HepG2 (cell line): ENCODE data around the gene DUSP16. TPM values are rescaled to one million over a fixed set of nuclear protein-coding genes. Genes with fewer than 3 reads are reported as not detected.

Experiments
- CREB3 ChIP-seq: sonication (generic); formaldehyde crosslinking; IDR thresholded peaks from 2 replicates; pipeline ENCODE4 v1.5.0; 2020; ENCODE audit warnings: missing genetic modification reagents
- GATAD1 ChIP-seq: IDR thresholded peaks from 2 replicates; pipeline ENCODE4 v1.6.1; 2016; ENCODE audit warnings: missing genetic modification reagents, missing compliant biosample characterization
- HIC2 ChIP-seq: sonication (generic); formaldehyde crosslinking; IDR thresholded peaks from 2 replicates; pipeline ENCODE4 v1.9.0; 2022; ENCODE audit warnings: low read depth, missing genetic modification reagents
- HNRNPK ChIP-seq: fragments of 200-400 bp; formaldehyde crosslinking; IDR thresholded peaks from 2 replicates; pipeline ENCODE4 v1.6.1; 2018; ENCODE audit warnings: low read length, low read depth, moderate library complexity, mild to moderate bottlenecking; ENCODE audit not compliant: poor library complexity, severe bottlenecking
- KAT8 ChIP-seq: IDR thresholded peaks from 2 replicates; pipeline ENCODE4 v1.6.1; 2016; ENCODE audit warnings: missing genetic modification reagents, missing compliant biosample characterization
- KMT2B ChIP-seq: IDR thresholded peaks from 2 replicates; pipeline ENCODE4 v1.6.1; 2016; ENCODE audit warnings: missing genetic modification reagents, missing compliant biosample characterization
- MLXIP ChIP-seq: sonication (generic); formaldehyde crosslinking; IDR thresholded peaks from 2 replicates; pipeline ENCODE4 v1.9.0; 2021; ENCODE audit warnings: missing genetic modification reagents, borderline replicate concordance
- RERE ChIP-seq: IDR thresholded peaks from 2 replicates; pipeline ENCODE4 v1.6.1; 2016; ENCODE audit warnings: low read depth, missing genetic modification reagents, missing compliant biosample characterization
- TP53 ChIP-seq: sonication (generic); formaldehyde crosslinking; conservative IDR thresholded peaks from 2 replicates; pipeline ENCODE4 v1.4.0; 2020; ENCODE audit warnings: missing genetic modification reagents
- ZNF281 ChIP-seq: sonication (generic); formaldehyde crosslinking; IDR thresholded peaks from 2 replicates; pipeline ENCODE4 v1.4.0; 2020; ENCODE audit warnings: missing genetic modification reagents, borderline replicate concordance
- ZNF468 ChIP-seq: sonication (generic); formaldehyde crosslinking; IDR thresholded peaks from 2 replicates; pipeline ENCODE4 v1.8.0; 2022; ENCODE audit warnings: mild to moderate bottlenecking, moderate library complexity, missing genetic modification reagents
- ZNF572 ChIP-seq: sonication (generic); formaldehyde crosslinking; IDR thresholded peaks from 2 replicates; pipeline ENCODE4 v1.5.1; 2020; ENCODE audit warnings: mild to moderate bottlenecking, missing genetic modification reagents
- ZNF768 ChIP-seq: sonication (generic); formaldehyde crosslinking; IDR thresholded peaks from 2 replicates; pipeline ENCODE4 v1.4.0; 2020; ENCODE audit warnings: missing genetic modification reagents
- polyA plus RNA-seq, 8 experiments: library from polyadenylated mRNA; depleted of rRNA in 3 of 8; stranded (reverse) in 7 of 8; unstranded in 1 of 8; fragments of >200 nt; fragmentation: Illumina TruSeq in 4 of 8; extraction: Trizol in 4 of 8; gene quantifications; 2 replicates each; pipeline versions ENCODE4 v1.2.1 to v1.2.3, GENCODE V29; 2011 to 2016; ENCODE audit warnings: low read depth in 4 of 8, missing spikeins in 1 of 8, mixed read lengths in 1 of 8; ENCODE audit not compliant: insufficient read depth in 1 of 8
- total RNA-seq, 5 experiments: library from RNA; depleted of rRNA; stranded (reverse); fragments of >200 nt; fragmentation: Illumina TruSeq; extraction: Trizol; gene quantifications; 2 replicates each; pipeline ENCODE4 v1.2.3, GENCODE V29; 2016; ENCODE audit warnings: low read depth in 1 of 5

The DUSP16 gene
- total and polyA plus RNA-seq, 2 of the 13 experiments (the other 11 are each of a cell fraction or from before 2014, with no cell fraction given): 45.7 to 46.6 TPM

- no peak for TF ChIP-seq MLXIP (CRISPR knock-in tag)
- no peak for TF ChIP-seq ZNF468 (CRISPR knock-in tag)
- no peak for TF ChIP-seq RERE (CRISPR knock-in tag)
- TF ChIP-seq HIC2 (CRISPR knock-in tag): no peak
- peak; percentile 70; the same call in 1 of the 2 replicates for TF ChIP-seq ZNF281 (CRISPR knock-in tag)
- peak; percentile 47; the same call in 1 of the 2 replicates for TF ChIP-seq KMT2B (CRISPR knock-in tag)
- TF ChIP-seq GATAD1 (CRISPR knock-in tag): no peak
- no peak for TF ChIP-seq CREB3 (CRISPR knock-in tag)
- TF ChIP-seq ZNF768: 0 out of 2 replicates have a peak, but pooled peaks have one; percentile 17
- peak; percentile 71 for TF ChIP-seq HNRNPK
- 0 out of 2 replicates have a peak, but pooled peaks have one; percentile 22 for TF ChIP-seq KAT8 (CRISPR knock-in tag)
- TF ChIP-seq TP53 (CRISPR knock-in tag): no peak
- no peak for TF ChIP-seq ZNF572
Observed at GRCh38 chr12:12562585-12563261, at the start of gene DUSP16 (continued).
